Stimulated activated CD8-positive, alpha-beta memory T cell treated with anti-CD3 and anti-CD28 coated beads, Interleukin-4, amount 100 ng/mL, for 24 hours (primary cell): ENCODE data around the gene DYNC2H1.

Experiments used
- DNase-seq: peaks from one replicate; pipeline ENCODE4 v3.0.0-alpha.2; 2020; ENCODE audit warnings: low read depth

DYNC2H1 gene, protein sequence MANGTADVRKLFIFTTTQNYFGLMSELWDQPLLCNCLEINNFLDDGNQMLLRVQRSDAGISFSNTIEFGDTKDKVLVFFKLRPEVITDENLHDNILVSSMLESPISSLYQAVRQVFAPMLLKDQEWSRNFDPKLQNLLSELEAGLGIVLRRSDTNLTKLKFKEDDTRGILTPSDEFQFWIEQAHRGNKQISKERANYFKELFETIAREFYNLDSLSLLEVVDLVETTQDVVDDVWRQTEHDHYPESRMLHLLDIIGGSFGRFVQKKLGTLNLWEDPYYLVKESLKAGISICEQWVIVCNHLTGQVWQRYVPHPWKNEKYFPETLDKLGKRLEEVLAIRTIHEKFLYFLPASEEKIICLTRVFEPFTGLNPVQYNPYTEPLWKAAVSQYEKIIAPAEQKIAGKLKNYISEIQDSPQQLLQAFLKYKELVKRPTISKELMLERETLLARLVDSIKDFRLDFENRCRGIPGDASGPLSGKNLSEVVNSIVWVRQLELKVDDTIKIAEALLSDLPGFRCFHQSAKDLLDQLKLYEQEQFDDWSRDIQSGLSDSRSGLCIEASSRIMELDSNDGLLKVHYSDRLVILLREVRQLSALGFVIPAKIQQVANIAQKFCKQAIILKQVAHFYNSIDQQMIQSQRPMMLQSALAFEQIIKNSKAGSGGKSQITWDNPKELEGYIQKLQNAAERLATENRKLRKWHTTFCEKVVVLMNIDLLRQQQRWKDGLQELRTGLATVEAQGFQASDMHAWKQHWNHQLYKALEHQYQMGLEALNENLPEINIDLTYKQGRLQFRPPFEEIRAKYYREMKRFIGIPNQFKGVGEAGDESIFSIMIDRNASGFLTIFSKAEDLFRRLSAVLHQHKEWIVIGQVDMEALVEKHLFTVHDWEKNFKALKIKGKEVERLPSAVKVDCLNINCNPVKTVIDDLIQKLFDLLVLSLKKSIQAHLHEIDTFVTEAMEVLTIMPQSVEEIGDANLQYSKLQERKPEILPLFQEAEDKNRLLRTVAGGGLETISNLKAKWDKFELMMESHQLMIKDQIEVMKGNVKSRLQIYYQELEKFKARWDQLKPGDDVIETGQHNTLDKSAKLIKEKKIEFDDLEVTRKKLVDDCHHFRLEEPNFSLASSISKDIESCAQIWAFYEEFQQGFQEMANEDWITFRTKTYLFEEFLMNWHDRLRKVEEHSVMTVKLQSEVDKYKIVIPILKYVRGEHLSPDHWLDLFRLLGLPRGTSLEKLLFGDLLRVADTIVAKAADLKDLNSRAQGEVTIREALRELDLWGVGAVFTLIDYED (N-terminal part only)

GRCh38 chr11:103108933-103109817 lies at the start of gene DYNC2H1:
Gene DYNC2H1 (plus strand): TSS chr11:103109426. CDS start chr11:103109575, 149 bp downstream.
- peak; percentile 82 for DNase-seq

DNA sequence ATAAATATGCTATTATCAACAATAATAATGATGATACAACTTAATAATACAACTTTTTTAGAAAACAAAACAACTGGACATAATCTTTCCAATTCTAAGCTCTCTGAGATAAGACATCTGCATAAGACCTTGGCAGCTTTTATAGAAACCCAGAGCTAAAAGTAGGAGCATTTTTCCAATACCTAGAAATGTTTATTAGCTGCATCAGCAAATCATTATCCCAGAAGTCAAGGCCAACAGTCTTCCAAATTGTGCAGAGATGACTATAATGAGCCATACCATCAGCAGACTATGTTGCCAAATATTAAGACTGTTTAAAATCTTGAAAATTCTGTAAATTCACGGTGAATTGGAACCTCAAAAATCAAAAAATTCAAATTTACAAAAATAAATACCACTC lies 47.6 kb upstream of the DYNC2H1 start:
- DNase-seq, result no peak

GRCh38 chr11:103067118-103067517 lies 42.1 kb upstream of the DYNC2H1 start:
- DNase-seq, result no peak

DNA sequence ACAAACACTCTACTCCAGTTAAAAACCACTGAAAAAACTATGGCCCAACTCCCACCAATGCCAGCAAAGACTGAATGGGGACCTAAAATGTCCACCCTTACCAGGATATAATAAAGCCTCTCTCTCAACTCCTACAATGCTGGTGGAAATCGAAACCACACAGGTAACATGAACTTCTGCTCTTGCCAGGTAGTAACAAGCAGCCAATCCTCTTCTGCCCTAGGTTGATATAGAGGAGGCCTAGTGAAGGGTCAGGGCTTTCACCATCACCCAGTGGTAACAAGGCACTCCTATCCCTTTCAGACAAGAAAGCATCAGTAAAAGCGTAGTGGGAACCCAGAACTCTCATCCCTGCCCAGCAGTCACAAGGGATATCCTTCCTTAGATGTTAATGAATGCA lies 39.9 kb upstream of the DYNC2H1 start:
- no peak for DNase-seq

DNA sequence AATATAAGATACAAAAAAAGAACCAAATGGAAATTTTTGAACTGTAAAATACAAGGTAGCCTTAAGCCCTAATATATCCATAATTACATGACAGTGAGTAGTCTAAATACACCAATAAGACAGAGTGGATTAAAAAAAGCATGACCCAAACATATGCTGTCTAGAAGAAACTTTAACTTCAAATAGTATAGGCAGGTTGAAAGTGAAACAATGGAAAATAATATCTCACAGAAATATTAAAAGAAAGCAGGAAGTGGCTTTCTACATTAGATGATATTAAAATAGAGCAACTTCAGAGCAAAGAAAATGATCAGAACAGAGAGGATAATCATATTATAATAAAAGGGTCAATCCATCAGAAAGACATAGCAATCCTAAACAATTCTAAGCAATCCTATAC lies 39.1 kb upstream of the DYNC2H1 start:
- no peak for DNase-seq

GRCh38 chr11:103071008-103071407 lies 38.2 kb upstream of the DYNC2H1 start:
- no peak for DNase-seq

DNA sequence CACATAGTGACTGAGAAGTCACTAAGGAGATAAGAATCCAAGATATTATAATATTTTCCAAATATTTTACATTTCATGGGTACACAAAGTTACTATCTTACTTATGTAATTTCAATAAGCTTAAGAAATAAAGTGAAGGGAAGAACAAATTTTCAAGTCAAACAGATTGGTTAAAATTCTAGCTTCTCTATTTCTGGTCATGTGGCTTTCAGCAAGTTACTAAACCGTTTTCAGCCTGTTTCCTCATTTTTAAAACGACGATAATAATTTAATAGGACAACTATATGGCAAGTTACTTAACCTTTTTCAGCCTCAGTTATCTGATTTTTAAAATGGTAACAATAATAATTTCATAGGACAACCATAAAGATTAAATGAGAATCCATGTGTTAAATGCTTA lies 32.9 kb upstream of the DYNC2H1 start:
- DNase-seq, result no peak

- no peak for DNase-seq
These were observed 31.7 kb upstream of the DYNC2H1 start for GRCh38 chr11:103077554-103077953.

DNA sequence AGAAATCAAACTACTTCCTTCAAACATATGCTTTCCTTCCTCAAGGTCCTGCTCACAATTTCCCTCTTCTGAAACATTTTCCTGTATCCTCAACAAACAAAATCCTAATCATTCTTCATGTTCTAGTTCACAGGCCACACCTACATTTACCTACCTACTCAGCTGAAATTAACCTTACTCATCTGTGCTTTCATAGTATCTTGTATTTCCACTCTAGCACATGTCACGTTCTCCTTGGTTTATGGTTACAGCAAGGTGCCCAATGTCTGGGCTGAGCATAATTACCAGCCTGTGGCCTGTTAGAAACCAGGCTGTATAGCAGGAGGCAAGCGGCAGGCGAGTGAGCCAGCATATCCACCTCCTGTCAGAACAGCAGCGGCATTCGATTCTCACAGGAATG lies 30.5 kb upstream of the DYNC2H1 start:
- DNase-seq, result no peak

DNA sequence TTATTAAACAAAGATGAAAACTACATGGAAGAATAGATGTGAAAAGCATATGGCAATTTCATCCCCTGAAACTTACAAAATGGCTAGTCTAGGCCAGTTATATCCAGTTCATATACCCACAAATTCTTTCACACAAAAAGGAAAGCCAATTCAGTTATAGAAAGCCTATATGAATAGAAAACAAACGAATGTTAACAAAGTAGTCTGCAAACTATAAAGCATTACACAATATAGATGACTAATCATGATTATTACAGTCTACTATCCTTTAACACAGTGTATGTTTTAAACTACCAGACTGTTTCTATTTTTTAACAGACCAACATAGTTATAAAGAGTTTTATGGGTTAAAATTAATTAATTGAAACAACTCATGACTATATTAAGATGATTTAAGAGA lies 29.4 kb upstream of the DYNC2H1 start:
- no peak for DNase-seq

DNA sequence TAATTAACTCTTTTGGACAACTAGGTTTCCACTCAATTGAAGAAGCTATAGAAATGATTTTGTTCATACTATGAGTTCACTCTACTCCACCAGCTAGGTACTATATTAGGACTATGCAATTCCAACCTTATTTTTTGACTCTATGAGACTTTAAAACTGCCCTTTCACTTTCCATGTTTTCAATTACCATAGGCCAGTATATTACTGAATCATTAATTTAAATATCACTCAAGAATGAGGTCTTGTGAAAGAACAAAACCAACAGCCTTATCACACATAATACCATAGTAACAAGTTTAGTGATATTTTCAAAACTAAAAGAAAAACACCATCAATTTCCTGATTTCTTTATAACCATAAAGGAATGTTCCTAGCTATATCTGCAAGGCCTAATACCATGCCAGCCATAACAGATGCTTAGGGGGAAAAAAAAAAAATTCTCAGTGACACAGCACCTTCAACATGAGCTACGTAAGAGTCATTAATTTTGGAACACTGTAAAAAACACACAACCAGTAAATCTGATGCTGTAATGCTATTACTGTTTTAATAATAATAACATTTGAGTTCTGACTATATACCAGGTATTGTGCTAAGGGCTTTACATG lies 23.4 kb upstream of the DYNC2H1 start:
- no peak for DNase-seq

GRCh38 chr11:103086461-103086860 lies 22.8 kb upstream of the DYNC2H1 start:
- DNase-seq, result no peak

DNA sequence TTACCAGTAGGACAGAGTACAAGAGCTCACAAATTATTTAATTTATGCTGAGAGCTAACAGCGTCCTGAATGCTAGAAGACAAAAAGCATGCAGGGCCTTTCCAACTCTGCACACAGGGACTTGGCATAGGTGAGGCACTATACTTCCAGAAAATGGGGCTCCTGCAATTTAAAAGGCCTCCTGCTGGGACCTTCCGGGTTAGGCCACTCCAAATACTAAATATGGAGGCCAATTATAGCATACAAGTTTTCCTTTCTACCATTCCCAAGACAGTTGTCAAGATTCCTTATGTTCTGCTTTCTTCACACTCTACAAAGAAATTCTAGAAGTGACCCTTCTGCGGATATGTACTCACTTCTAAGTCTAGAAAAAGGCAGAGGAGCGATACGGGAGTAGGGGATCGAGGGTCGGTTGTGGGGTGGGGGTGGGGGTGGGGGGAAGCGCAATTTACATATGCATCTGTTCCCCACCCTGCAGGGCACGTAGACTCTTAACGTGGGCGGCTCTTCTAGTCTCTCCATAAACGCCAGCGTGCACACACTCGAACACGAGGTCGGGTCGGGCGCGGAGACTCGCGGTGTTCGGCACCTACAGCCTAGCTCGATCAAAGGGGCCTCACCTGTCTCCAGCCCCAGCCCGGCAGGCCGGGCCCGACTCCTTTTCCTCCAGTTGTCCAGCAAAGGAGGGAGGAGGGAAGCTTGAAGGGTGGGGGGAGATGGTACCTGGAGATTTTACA lies 18.0 kb upstream of the DYNC2H1 start:
- DNase-seq, result no peak

GRCh38 chr11:103091801-103092524 lies 17.3 kb upstream of the DYNC2H1 start, which contains the start of gene DCUN1D5:
Gene DCUN1D5 (minus strand): TSS chr11:103092160. CDS start chr11:103091872, 288 bp downstream.
- DNase-seq, result peak; percentile 93

- no peak for DNase-seq
These were observed 11.9 kb upstream of the DYNC2H1 start for GRCh38 chr11:103097279-103097678.

DNA sequence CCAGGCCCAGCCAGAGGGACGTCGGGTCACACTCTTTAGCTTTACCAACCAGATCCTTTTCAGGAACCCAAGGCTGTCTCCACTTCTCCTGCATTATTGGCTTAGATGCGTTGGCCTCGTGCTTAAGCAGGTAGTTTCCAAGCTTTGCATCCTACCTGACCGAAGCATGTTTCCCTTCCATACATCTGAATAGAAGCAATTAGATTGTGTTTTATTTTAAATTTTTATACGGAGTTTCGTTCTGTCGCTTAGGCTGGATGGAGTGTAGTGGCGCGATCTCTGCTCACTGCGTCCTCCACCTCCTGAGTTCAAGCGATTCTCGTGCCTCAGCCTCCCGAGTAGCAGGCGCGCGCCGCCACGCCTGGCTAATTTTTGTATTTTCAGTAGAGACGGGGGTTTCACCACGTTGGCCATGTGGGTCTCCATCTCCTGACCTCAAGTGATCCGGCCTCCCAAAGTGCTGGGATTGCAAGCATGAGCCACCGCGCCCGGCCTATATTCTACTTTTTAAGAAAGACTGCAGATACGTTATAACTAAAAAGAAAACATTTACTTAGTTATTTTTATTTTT lies 677 bp downstream of the DYNC2H1 start:
- no peak for DNase-seq

GRCh38 chr11:103110391-103110790 lies 1.2 kb downstream of the DYNC2H1 start:
- DNase-seq, result no peak

DNA sequence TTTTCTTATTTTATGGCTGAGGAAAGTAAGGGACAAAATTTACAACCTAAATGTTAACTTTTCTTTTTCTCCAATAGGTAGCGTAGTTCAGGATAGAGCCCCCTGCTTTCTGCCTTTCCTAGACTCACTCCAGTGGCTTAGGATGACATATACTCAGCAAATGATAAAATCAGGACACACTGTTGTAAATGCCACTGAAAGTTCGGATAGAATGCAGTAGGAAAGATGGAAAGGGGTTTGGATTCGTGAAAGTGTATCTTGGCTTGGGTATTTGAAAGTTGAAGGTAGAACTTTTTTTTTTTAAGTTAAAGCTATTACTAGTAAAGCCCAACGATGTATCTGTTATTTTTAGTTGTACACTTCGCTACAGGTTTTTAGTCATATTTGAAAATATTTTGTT lies 2.2 kb downstream of the DYNC2H1 start:
- DNase-seq, result no peak

DNA sequence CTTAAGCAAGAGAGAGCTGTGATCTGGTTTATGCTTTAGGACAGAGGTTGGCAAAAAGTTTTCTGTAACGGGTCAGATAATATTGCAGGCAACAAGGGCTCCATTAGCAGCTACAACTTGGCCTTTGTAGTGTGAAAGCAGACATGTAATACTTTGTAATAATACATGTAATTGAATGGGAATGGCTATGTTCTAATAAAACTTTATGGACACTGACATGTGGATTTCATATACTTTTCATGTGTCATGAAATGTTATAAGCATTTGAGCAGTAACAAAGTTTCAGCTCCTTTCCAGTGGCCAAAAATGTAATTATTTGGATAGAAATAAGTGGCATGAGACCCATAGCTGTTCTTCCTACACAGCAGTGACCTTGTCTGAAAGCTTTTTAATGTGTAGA lies 3.1 kb downstream of the DYNC2H1 start:
- no peak for DNase-seq
